ENCODE measurements around the gene PICALM. TPM values are rescaled to one million over a fixed set of nuclear protein-coding genes. Genes with fewer than 3 reads are reported as not detected.

Gene PICALM
- total and polyA plus RNA-seq, 8 donors, result 35.1 to 687 (median 150) TPM

DNA sequence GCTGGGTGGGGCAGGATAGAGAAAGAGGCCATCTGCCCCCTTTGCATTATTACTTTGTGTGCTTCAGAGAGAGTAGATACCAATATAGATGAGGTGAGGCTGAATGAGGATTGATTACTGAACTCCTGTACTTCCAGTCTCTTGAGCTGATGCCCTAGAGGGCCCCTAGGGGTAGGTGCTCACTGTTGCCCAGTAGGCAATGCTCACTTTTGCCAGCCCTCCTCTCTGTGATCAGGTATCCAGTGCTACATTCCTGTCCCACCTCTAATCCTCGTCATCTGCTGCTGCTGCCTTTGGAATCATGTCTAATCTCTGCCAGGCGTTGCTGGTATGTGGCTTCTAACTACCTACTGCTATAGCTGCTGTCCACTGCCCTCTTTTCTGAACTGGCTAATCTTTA, 156.5 kb downstream of the PICALM start:
- 54 to 77% (median 57%) methylated on average over 2 of the region's 2 CpGs for WGBS, 5 donors
- H3K4me3 ChIP-seq, result no peak overlapping the region
- peaks cover 0 to 7% (median 3%) of the 10 kb centered on the region in 4 donors for H3K9me3 ChIP-seq
- no peaks in the 10 kb centered on the region for H3K4me1 ChIP-seq
- DNase-seq, result no peak
- TF ChIP-seq, protein P1, sequence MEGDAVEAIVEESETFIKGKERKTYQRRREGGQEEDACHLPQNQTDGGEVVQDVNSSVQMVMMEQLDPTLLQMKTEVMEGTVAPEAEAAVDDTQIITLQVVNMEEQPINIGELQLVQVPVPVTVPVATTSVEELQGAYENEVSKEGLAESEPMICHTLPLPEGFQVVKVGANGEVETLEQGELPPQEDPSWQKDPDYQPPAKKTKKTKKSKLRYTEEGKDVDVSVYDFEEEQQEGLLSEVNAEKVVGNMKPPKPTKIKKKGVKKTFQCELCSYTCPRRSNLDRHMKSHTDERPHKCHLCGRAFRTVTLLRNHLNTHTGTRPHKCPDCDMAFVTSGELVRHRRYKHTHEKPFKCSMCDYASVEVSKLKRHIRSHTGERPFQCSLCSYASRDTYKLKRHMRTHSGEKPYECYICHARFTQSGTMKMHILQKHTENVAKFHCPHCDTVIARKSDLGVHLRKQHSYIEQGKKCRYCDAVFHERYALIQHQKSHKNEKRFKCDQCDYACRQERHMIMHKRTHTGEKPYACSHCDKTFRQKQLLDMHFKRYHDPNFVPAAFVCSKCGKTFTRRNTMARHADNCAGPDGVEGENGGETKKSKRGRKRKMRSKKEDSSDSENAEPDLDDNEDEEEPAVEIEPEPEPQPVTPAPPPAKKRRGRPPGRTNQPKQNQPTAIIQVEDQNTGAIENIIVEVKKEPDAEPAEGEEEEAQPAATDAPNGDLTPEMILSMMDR (IDR thresholded peaks at IDR 0.05), result no peak
- no peak for TF ChIP-seq EP300 (IDR thresholded peaks at IDR 0.05)
- no peak for TF ChIP-seq POLR2A (IDR thresholded peaks at IDR 0.05)
- TF ChIP-seq POLR2AphosphoS5 (IDR thresholded peaks at IDR 0.05), result no peak
- no peaks in the 10 kb centered on the region for H3K27me3 ChIP-seq
- no peaks in the 10 kb centered on the region for H3K36me3 ChIP-seq
- intact Hi-C loops (cut with DNase I; ENCODE audit: low total_unique reads), result no loop called here
- no peak overlapping the region for H3K27ac ChIP-seq

Other genes starting within 250 kb of the PICALM start
- gene CCDC83, start 213.7 kb downstream of the PICALM start, total RNA-seq, result 1 to 10 TPM in 1 of 5 donors, under 1 TPM in 1, not detected in 3; 0.45 to 2.6 TPM
- gene CCDC83, start 213.7 kb downstream of the PICALM start, polyA plus RNA-seq, result not detected
- gene EED, start 175.7 kb upstream of the PICALM start, total RNA-seq, result 10 to 100 TPM; 18.8 to 42.4 (median 23.9) TPM
- gene EED, start 175.7 kb upstream of the PICALM start, polyA plus RNA-seq, result 10 to 100 TPM; 11.8 to 17.6 (median 12.8) TPM
- 100 to 1,000 TPM in 1 of 5 donors, 10 to 100 TPM in 2, 1 to 10 TPM in 1, under 1 TPM in 1; 0.87 to 149 (median 30.1) TPM for gene HIKESHI, start 233.2 kb upstream of the PICALM start, total RNA-seq
- gene HIKESHI, start 233.2 kb upstream of the PICALM start, polyA plus RNA-seq, result 10 to 100 TPM; 30.7 to 44.5 (median 32.3) TPM